Karpas-422 (cell line): Measurements from ENCODE around the gene BRD1. TPM values are rescaled to one million over a fixed set of nuclear protein-coding genes. Genes with fewer than 3 reads are reported as not detected.
A peak's percentile ranks its signal among the peaks of the same experiment; 100 is the strongest.

ENCODE experiments used
- DNase-seq: peaks from one replicate; pipeline ENCODE4 v3.0.0-alpha.2; 2015
- H2AFZ ChIP-seq: fragments of 200-600 bp; sonication (generic); 2 replicates; pipeline ENCODE4 v1.6.1; 2014; ENCODE audit warnings: antibody characterized with exemption, low read length, mixed read lengths
- H3K27ac ChIP-seq: fragments of 200-600 bp; sonication (generic); 2 replicates; pipeline ENCODE4 v1.5.1; 2014; ENCODE audit warnings: mild to moderate bottlenecking, low read length, moderate library complexity
- H3K27me3 ChIP-seq: fragments of 200-600 bp; sonication (generic); 2 replicates; pipeline ENCODE4 v1.6.1; 2014; ENCODE audit warnings: low read length, mixed read lengths
- H3K36me3 ChIP-seq: fragments of 200-600 bp; sonication (generic); 2 replicates; pipeline ENCODE4 v1.6.1; 2014; ENCODE audit warnings: low read length, mixed read lengths; ENCODE audit not compliant: insufficient read depth
- H3K4me1 ChIP-seq: fragments of 200-600 bp; sonication (generic); 2 replicates; pipeline ENCODE4 v1.6.1; 2014; ENCODE audit warnings: mild to moderate bottlenecking, low read length, mixed read lengths
- H3K4me2 ChIP-seq: fragments of 200-600 bp; sonication (generic); 2 replicates; pipeline ENCODE4 v1.6.1; 2014; ENCODE audit warnings: low read length, low read depth, mild to moderate bottlenecking; ENCODE audit not compliant: poor library complexity, severe bottlenecking
- H3K4me3 ChIP-seq: fragments of 200-600 bp; sonication (generic); 2 replicates; pipeline ENCODE4 v1.5.1; 2014; ENCODE audit warnings: mild to moderate bottlenecking, antibody characterized with exemption, low read length, mixed read lengths
- H3K79me2 ChIP-seq: fragments of 200-600 bp; sonication (generic); 2 replicates; pipeline ENCODE4 v1.6.1; 2014; ENCODE audit warnings: mild to moderate bottlenecking, low read length, mixed read lengths
- H3K9ac ChIP-seq: fragments of 200-600 bp; sonication (generic); 2 replicates; pipeline ENCODE4 v1.6.0; 2014; ENCODE audit warnings: low read length
- H3K9me2 ChIP-seq: fragments of 200-600 bp; sonication (generic), shearing (Covaris generic); replicated peaks from 2 replicates; pipeline ENCODE4 v1.6.0; 2014; ENCODE audit warnings: mild to moderate bottlenecking, low read length, moderate library complexity; ENCODE audit not compliant: insufficient read depth
- H3K9me3 ChIP-seq: fragments of 300-700, 200-600 bp; sonication (generic); 2 replicates; pipeline ENCODE4 v1.6.1; 2014; ENCODE audit warnings: low read length, mixed read lengths
- H4K20me1 ChIP-seq: fragments of 200-600 bp; sonication (generic); 2 replicates; pipeline ENCODE4 v1.6.1; 2014; ENCODE audit warnings: mild to moderate bottlenecking, antibody characterized with exemption, low read length, low read depth; ENCODE audit not compliant: insufficient read depth
- total RNA-seq: library from RNA; depleted of rRNA; stranded (reverse); fragments of >200 nt; shearing (Covaris generic); gene quantifications from 2 replicates; pipeline ENCODE4 v1.2.3, GENCODE V29; 2014; ENCODE audit warnings: low replicate concordance

BRD1 gene
- total RNA-seq, 1 experiment from 2014 or later, result 16.0 TPM

GRCh38 chr22:49788504-49788903, 39.2 kb downstream of the BRD1 start:
- Histone ChIP-seq H3K36me3 (peaks cover 20% of the 10 kb centered on the region; the same call in 1 of the 2 replicates), H4K20me1 (peaks cover 47% of the 10 kb centered on the region; the same call in 1 of the 2 replicates), H3K27me3 (no peaks in the 10 kb centered on the region), H2AFZ (no peak overlapping the region), H3K4me3 (no peak overlapping the region), H3K4me1 (no peaks in the 10 kb centered on the region), H3K27ac (no peak overlapping the region), H3K79me2 (peaks cover 80% of the 10 kb centered on the region), H3K9me3 (no peaks in the 10 kb centered on the region), H3K9me2 (no peaks in the 10 kb centered on the region), H3K9ac (no peak overlapping the region), H3K4me2 (no peak overlapping the region)
- DNase-seq, result no peak

- no peak overlapping the region for H2AFZ ChIP-seq
- no peaks in the 10 kb centered on the region for H3K9me3 ChIP-seq
- no peak overlapping the region for H3K9ac ChIP-seq
- H3K27ac ChIP-seq, result no peak overlapping the region
- peaks cover 44% of the 10 kb centered on the region; the same call in 1 of the 2 replicates for H4K20me1 ChIP-seq
- no peak overlapping the region for H3K4me3 ChIP-seq
- H3K36me3 ChIP-seq, result peaks cover 17% of the 10 kb centered on the region; the same call in 1 of the 2 replicates
- no peaks in the 10 kb centered on the region for H3K4me1 ChIP-seq
- H3K79me2 ChIP-seq, result peaks cover 74% of the 10 kb centered on the region
- H3K27me3 ChIP-seq, result no peaks in the 10 kb centered on the region
- DNase-seq, result no peak
- no peaks in the 10 kb centered on the region for H3K9me2 ChIP-seq
- H3K4me2 ChIP-seq, result no peak overlapping the region
Observed at GRCh38 chr22:49787861-49788260, 39.8 kb downstream of the BRD1 start.

- no peak overlapping the region for H3K9ac ChIP-seq
- peaks cover 39% of the 10 kb centered on the region; the same call in 1 of the 2 replicates for H4K20me1 ChIP-seq
- H3K4me2 ChIP-seq, result no peak overlapping the region
- DNase-seq, result no peak
- peaks cover 67% of the 10 kb centered on the region for H3K79me2 ChIP-seq
- H3K27ac ChIP-seq, result no peak overlapping the region
- no peak overlapping the region for H2AFZ ChIP-seq
- peaks cover 11% of the 10 kb centered on the region; the same call in 1 of the 2 replicates for H3K36me3 ChIP-seq
- no peaks in the 10 kb centered on the region for H3K4me1 ChIP-seq
- H3K9me2 ChIP-seq, result no peaks in the 10 kb centered on the region
- H3K4me3 ChIP-seq, result no peak overlapping the region
- no peaks in the 10 kb centered on the region for H3K27me3 ChIP-seq
- H3K9me3 ChIP-seq, result no peaks in the 10 kb centered on the region
Observed at GRCh38 chr22:49786976-49787706, 40.5 kb downstream of the BRD1 start.

GRCh38 chr22:49785841-49786471, 41.7 kb downstream of the BRD1 start:
- no peak overlapping the region for H3K4me3 ChIP-seq
- no peak overlapping the region for H3K27ac ChIP-seq
- H3K9ac ChIP-seq, result no peak overlapping the region
- no peaks in the 10 kb centered on the region for H3K9me3 ChIP-seq
- no peaks in the 10 kb centered on the region for H3K27me3 ChIP-seq
- peaks cover 4% of the 10 kb centered on the region; the same call in 1 of the 2 replicates for H3K36me3 ChIP-seq
- DNase-seq, result no peak
- peaks cover 38% of the 10 kb centered on the region; the same call in 1 of the 2 replicates for H4K20me1 ChIP-seq
- no peaks in the 10 kb centered on the region for H3K4me1 ChIP-seq
- H3K9me2 ChIP-seq, result no peaks in the 10 kb centered on the region
- peaks cover 58% of the 10 kb centered on the region for H3K79me2 ChIP-seq
- H3K4me2 ChIP-seq, result no peak overlapping the region
- H2AFZ ChIP-seq, result no peak overlapping the region

- Histone ChIP-seq H3K27me3 (no peaks in the 10 kb centered on the region), H3K9me3 (no peaks in the 10 kb centered on the region), H3K9ac (no peak overlapping the region), H3K36me3 (peaks cover 4% of the 10 kb centered on the region; the same call in 1 of the 2 replicates), H3K4me2 (no peak overlapping the region), H3K4me3 (no peak overlapping the region), H2AFZ (no peak overlapping the region), H3K4me1 (no peaks in the 10 kb centered on the region), H4K20me1 (peaks cover 29% of the 10 kb centered on the region; the same call in 1 of the 2 replicates), H3K9me2 (no peaks in the 10 kb centered on the region), H3K27ac (no peak overlapping the region), H3K79me2 (peaks cover 53% of the 10 kb centered on the region)
- no peak for DNase-seq
Observed at GRCh38 chr22:49785046-49785521, 42.6 kb downstream of the BRD1 start.

- no peak overlapping the region for H2AFZ ChIP-seq
- no peak overlapping the region for H3K9ac ChIP-seq
- H3K9me3 ChIP-seq, result no peaks in the 10 kb centered on the region
- H3K27me3 ChIP-seq, result no peaks in the 10 kb centered on the region
- peaks cover 48% of the 10 kb centered on the region for H3K79me2 ChIP-seq
- H3K4me3 ChIP-seq, result no peak overlapping the region
- no peak overlapping the region for H3K4me2 ChIP-seq
- no peaks in the 10 kb centered on the region for H3K9me2 ChIP-seq
- peaks cover 28% of the 10 kb centered on the region; the same call in 1 of the 2 replicates for H4K20me1 ChIP-seq
- peaks cover 4% of the 10 kb centered on the region; the same call in 1 of the 2 replicates for H3K36me3 ChIP-seq
- H3K4me1 ChIP-seq, result no peaks in the 10 kb centered on the region
- no peak overlapping the region for H3K27ac ChIP-seq
- DNase-seq, result no peak
Observed at GRCh38 chr22:49784630-49784971, 43.1 kb downstream of the BRD1 start.

- Histone ChIP-seq H3K4me3 (no peak overlapping the region), H3K4me1 (no peaks in the 10 kb centered on the region), H3K79me2 (peaks cover 45% of the 10 kb centered on the region), H3K27me3 (no peaks in the 10 kb centered on the region), H3K9ac (no peak overlapping the region), H2AFZ (no peak overlapping the region), H3K4me2 (no peak overlapping the region), H4K20me1 (peaks cover 29% of the 10 kb centered on the region; the same call in 1 of the 2 replicates), H3K9me2 (no peaks in the 10 kb centered on the region), H3K27ac (no peak overlapping the region), H3K9me3 (no peaks in the 10 kb centered on the region), H3K36me3 (peaks cover 4% of the 10 kb centered on the region; the same call in 1 of the 2 replicates)
- DNase-seq, result peak; percentile 36
Observed at GRCh38 chr22:49783926-49784629, 43.6 kb downstream of the BRD1 start.
